ENCODE results near the gene CLDN16.

The CLDN16 gene, protein sequence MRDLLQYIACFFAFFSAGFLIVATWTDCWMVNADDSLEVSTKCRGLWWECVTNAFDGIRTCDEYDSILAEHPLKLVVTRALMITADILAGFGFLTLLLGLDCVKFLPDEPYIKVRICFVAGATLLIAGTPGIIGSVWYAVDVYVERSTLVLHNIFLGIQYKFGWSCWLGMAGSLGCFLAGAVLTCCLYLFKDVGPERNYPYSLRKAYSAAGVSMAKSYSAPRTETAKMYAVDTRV

DNA sequence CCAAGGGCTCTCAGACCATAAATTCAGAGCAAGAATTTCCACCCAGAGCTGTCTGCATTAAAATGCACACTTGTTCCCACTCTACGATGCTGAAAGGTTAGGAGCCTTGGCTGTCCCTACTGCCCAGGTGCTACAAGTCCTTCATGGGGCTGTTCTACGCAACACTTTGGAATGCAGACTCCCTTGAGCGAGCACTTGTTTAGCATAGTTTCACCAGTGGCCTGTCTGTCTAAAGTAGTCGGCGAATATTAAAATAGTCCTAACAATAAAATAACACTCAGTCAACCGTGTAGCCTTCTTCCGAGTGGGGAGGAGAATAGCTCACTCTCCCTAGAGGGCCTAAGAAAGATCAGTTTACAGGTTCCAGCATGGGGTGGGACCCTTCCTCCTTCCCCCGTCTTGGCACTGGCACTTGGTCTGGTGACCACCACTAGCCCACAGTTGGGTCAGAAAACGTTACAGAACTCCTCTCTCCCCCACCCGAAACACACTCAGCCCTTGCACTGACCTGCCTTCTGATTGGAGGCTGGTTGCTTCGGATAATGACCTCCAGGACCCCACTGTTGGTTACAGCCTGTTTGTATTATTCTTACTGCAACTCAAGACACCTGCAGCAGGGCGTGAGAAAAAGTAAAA is at the start of gene CLDN16:
TSS of gene CLDN16 (plus strand) at position 586 of the 636 bp plus-strand sequence. CDS start 167 bp downstream, outside the sequence.
- TF ChIP-seq ZFX (IDR thresholded peaks at IDR 0.05): no peak
- TF ChIP-seq, protein P1, sequence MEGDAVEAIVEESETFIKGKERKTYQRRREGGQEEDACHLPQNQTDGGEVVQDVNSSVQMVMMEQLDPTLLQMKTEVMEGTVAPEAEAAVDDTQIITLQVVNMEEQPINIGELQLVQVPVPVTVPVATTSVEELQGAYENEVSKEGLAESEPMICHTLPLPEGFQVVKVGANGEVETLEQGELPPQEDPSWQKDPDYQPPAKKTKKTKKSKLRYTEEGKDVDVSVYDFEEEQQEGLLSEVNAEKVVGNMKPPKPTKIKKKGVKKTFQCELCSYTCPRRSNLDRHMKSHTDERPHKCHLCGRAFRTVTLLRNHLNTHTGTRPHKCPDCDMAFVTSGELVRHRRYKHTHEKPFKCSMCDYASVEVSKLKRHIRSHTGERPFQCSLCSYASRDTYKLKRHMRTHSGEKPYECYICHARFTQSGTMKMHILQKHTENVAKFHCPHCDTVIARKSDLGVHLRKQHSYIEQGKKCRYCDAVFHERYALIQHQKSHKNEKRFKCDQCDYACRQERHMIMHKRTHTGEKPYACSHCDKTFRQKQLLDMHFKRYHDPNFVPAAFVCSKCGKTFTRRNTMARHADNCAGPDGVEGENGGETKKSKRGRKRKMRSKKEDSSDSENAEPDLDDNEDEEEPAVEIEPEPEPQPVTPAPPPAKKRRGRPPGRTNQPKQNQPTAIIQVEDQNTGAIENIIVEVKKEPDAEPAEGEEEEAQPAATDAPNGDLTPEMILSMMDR (conservative IDR thresholded peaks at IDR 0.05): no peak
- no peak within 1 kb of the TSS for H3K27ac ChIP-seq

DNA sequence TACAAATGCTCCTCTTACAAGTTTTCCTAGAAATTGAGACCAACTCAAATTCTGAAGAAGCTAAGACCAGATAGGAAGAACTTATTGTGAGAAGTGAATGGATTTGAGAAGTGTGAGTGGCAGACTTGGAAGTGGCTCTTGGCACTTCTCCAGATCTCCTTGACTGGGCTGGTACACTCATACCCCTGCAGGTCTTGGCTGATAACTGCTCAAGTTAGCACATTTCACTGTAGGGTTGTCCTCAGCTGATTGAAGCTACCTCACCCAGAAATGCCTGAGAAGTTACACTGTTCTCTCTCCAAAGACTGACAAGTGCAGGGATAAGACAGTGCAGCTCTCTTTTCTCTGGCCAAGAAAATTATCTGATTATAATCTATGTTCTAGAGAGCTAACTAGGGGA is 49.2 kb upstream of the CLDN16 start:
- H3K27ac ChIP-seq: no peak overlapping the region

DNA sequence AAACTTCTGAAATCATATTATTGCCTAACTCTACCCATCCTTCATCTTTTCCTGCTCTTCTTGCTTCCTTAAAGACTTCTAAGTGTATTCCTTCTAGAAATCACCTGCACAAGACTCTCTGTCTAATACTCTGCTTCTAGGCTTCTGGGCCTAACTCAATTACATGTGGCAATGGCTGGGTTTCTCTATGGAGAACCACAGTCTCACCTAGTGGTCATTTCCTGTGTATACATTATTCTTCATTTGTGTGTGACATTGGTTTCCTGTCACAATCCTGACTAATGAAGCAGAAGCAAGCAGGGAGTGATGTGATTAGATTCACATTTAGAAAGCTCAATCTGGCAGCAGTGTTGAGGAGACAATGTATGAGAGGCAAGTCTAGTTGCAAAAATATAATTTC is 48.8 kb upstream of the CLDN16 start:
- no peak overlapping the region for H3K27ac ChIP-seq
- TF ChIP-seq ZFX (IDR thresholded peaks at IDR 0.05): no peak
- TF ChIP-seq, protein P1 (conservative IDR thresholded peaks at IDR 0.05): peak; percentile 39

More for the DNA sequence above, 49.2 kb upstream of the CLDN16 start:
- no peak for TF ChIP-seq ZFX (IDR thresholded peaks at IDR 0.05)
- TF ChIP-seq, protein P1 (conservative IDR thresholded peaks at IDR 0.05): no peak

DNA sequence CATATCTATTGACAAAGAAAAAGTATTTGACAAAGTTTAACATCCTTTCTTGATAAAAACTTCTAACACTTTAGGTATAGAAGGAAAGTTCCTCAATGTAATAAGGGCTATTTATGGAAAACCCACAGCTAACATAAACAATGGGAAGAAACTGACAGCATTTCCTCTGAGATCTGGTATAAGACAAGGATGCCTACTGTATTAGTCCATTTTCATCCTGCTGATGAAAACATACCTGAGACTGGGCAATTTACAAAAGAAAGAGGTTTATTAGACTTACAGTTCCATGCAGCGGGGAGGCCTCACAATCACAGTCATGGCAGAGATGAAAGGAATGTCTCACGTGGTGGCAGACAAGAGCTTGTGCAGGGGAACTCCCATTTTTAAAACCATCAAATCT is 47.9 kb upstream of the CLDN16 start:
- H3K27ac ChIP-seq: no peak overlapping the region
- TF ChIP-seq, protein P1 (conservative IDR thresholded peaks at IDR 0.05): no peak
- no peak for TF ChIP-seq ZFX (IDR thresholded peaks at IDR 0.05)

DNA sequence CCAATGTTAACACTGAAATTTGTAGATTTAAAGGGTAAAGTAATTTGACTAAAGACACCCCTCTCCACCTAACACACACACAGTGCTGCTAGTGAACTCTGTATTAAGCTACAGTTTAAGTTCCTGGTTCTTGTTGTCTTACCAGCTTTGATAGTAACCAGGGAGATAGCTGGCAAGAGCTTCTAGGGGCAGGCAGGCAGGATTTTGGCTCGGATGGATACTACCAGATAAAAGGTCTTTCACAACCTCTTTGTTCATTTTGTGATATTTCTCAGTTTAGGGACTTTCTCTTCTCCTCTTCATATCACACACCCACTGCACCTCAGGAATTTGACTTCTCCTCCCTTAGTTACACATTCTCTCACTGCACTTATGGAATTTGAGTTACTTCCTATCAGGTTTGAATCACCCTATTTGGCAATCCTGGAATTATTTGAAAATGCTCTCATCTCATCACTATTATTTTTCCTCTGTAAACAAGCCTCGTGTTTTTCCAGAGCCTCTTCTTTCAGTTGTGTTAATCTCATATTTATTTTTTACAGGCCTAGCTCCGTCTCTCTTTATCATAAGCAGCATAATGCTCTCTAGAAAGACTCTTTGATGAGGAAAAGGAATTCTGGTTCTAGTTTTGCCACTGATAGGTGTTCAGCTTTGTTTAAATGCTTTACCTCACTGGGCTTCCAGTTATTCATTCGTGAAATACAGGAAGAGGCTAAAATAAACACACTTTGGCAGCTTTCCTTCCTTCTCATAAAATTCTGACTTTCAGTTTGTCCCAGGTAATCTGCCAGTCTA is 42.7 kb upstream of the CLDN16 start:
- TF ChIP-seq, protein P1 (conservative IDR thresholded peaks at IDR 0.05): no peak
- TF ChIP-seq ZFX (IDR thresholded peaks at IDR 0.05): no peak
- H3K27ac ChIP-seq: peak overlapping the region; percentile 58; the same call in 1 of the 2 replicates

DNA sequence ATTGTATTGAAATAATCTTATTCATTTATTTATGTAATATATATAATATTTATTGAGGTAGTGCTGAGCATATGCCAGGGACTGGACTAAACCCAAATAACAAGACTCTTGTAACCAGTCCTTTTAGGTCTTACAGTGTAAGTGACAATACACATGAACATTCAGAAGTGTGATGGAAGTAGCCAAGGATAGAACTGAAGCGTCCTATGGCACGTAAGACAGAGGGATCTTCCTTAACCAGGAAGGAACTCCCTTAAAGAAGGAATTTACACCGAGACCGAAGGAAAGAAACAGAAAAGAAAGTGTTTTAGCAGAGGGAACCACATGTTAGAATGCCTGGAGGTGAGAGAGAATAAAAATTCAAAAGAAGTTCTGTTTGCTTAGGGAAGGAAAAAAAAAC is 42.1 kb upstream of the CLDN16 start:
- H3K27ac ChIP-seq: no peak overlapping the region
- TF ChIP-seq ZFX (IDR thresholded peaks at IDR 0.05): no peak
- TF ChIP-seq, protein P1 (conservative IDR thresholded peaks at IDR 0.05): no peak

DNA sequence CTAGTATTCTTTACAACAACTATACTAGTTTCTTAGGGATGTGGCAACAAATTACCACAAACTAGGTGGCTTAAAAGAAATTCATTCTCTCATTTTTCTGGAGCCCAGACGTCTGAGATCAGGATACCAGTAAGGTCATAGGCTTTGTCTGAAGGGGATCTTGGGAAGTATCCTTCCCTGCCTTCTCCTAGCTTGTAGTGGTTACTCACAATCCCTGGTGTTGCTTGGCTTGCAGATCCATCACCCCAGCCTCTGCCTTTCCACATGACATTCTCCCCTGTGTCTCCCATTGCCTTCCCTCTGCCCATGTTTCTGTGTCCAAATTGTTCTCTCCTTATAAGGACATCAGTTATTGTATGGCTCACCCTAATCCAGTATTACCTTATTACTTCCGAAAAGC is 41.4 kb upstream of the CLDN16 start:
- H3K27ac ChIP-seq: peak overlapping the region; percentile 61; the same call in 1 of the 2 replicates
- TF ChIP-seq, protein P1 (conservative IDR thresholded peaks at IDR 0.05): no peak
- TF ChIP-seq ZFX (IDR thresholded peaks at IDR 0.05): no peak
